Measurements from ENCODE around the gene FMN1.

GRCh38 chr15:32905481-32905880, 289.0 kb downstream of the FMN1 start:
- TF ChIP-seq, protein P1, sequence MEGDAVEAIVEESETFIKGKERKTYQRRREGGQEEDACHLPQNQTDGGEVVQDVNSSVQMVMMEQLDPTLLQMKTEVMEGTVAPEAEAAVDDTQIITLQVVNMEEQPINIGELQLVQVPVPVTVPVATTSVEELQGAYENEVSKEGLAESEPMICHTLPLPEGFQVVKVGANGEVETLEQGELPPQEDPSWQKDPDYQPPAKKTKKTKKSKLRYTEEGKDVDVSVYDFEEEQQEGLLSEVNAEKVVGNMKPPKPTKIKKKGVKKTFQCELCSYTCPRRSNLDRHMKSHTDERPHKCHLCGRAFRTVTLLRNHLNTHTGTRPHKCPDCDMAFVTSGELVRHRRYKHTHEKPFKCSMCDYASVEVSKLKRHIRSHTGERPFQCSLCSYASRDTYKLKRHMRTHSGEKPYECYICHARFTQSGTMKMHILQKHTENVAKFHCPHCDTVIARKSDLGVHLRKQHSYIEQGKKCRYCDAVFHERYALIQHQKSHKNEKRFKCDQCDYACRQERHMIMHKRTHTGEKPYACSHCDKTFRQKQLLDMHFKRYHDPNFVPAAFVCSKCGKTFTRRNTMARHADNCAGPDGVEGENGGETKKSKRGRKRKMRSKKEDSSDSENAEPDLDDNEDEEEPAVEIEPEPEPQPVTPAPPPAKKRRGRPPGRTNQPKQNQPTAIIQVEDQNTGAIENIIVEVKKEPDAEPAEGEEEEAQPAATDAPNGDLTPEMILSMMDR (IDR thresholded peaks at IDR 0.05) = no peak
- TF ChIP-seq POLR2A (IDR thresholded peaks at IDR 0.05) = no peak

Data from body of pancreas (tissue), 4 donors.